Measurements from ENCODE around the gene NEURL3. TPM values are rescaled to one million over a fixed set of nuclear protein-coding genes. Genes with fewer than 3 reads are reported as not detected.

Gene NEURL3
- total and polyA plus RNA-seq, 2 donors from 2014 or later = 3.2 to 11.1 TPM

DNA sequence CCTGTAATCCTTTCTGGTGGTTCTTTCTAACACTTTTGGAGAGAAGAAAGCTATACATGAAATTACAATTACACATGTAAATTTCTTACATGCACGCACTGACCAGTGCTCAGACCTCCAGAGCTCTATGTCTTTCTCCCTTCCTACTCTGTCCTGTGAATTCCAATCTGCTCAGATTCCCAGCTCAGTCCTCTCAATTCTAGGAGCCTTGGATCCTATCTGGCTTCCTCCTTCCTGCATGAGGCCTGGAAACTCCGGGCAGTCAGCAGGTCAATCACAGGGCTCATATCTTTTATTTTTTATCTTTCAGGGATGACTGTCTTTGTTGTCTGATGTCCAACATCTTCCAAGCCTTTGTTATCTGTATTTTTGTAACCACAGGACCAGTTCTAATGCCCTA, 56.0 kb downstream of the NEURL3 start:
- FAIRE-seq (no peak), DNase-seq (no peak)

DNA sequence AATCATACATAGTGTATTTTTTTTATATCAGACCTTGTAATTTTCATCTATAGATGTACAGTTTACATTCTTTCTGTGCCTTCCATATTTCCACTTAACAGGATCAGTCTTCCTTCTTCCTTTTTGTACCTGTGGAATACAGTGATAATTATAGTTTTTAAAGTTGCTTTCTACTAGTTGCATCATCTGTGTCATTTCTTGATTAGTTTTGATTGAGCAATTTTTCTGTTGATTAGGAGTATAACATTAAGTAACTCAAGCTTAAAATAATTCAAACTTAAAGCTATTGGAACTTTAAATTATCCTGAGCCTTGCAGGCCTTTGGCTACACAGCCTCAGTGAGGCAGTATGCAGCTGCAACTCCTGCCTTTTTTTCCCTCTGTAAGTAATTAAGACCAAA, 57.4 kb downstream of the NEURL3 start:
- no peak overlapping the region for H3K4me3 ChIP-seq (ENCODE audit: low read length in 3 of 3)

More for the DNA sequence above, 56.0 kb downstream of the NEURL3 start:
- H3K27ac ChIP-seq (ENCODE audit: low read depth in 2 of 2, low read length in 2 of 2) = no peak overlapping the region
- no peaks in the 10 kb centered on the region for H3K9me3 ChIP-seq (ENCODE audit: control insufficient read depth in 2 of 3, insufficient read depth in 1 of 3, low read length in 3 of 3)
- H3K9ac ChIP-seq (ENCODE audit: low read length in 3 of 3) = no peak overlapping the region
- TF ChIP-seq, protein P1, sequence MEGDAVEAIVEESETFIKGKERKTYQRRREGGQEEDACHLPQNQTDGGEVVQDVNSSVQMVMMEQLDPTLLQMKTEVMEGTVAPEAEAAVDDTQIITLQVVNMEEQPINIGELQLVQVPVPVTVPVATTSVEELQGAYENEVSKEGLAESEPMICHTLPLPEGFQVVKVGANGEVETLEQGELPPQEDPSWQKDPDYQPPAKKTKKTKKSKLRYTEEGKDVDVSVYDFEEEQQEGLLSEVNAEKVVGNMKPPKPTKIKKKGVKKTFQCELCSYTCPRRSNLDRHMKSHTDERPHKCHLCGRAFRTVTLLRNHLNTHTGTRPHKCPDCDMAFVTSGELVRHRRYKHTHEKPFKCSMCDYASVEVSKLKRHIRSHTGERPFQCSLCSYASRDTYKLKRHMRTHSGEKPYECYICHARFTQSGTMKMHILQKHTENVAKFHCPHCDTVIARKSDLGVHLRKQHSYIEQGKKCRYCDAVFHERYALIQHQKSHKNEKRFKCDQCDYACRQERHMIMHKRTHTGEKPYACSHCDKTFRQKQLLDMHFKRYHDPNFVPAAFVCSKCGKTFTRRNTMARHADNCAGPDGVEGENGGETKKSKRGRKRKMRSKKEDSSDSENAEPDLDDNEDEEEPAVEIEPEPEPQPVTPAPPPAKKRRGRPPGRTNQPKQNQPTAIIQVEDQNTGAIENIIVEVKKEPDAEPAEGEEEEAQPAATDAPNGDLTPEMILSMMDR (IDR thresholded peaks at IDR 0.05; ENCODE audit: borderline replicate concordance, extremely low read depth, insufficient read depth) = no peak
- intact Hi-C loops (cut with DNase I) = no loop called here
- peaks cover 0 to 2% (median 0%) of the 10 kb centered on the region in 3 donors for H3K4me1 ChIP-seq (ENCODE audit: control insufficient read depth in 2 of 3, insufficient read depth in 2 of 3, low read depth in 1 of 3, low read length in 3 of 3)
- no peak overlapping the region for H3K4me3 ChIP-seq (ENCODE audit: low read length in 3 of 3)
- H3K27me3 ChIP-seq (ENCODE audit: control insufficient read depth, insufficient read depth, low read length) = no peaks in the 10 kb centered on the region
- H3K36me3 ChIP-seq (ENCODE audit: control insufficient read depth in 2 of 3, insufficient read depth in 3 of 3, low read length in 3 of 3) = no peaks in the 10 kb centered on the region

More for the DNA sequence above, 57.4 kb downstream of the NEURL3 start:
- no peak for DNase-seq
- Histone ChIP-seq H3K36me3 (ENCODE audit: control insufficient read depth in 2 of 3, insufficient read depth in 3 of 3, low read length in 3 of 3) (no peaks in the 10 kb centered on the region), H3K27me3 (ENCODE audit: control insufficient read depth, insufficient read depth, low read length) (no peaks in the 10 kb centered on the region), H3K27ac (ENCODE audit: low read depth in 2 of 2, low read length in 2 of 2) (no peak overlapping the region), H3K9me3 (ENCODE audit: control insufficient read depth in 2 of 3, insufficient read depth in 1 of 3, low read length in 3 of 3) (no peaks in the 10 kb centered on the region), H3K4me1 (ENCODE audit: control insufficient read depth in 2 of 3, insufficient read depth in 2 of 3, low read depth in 1 of 3, low read length in 3 of 3) (peaks cover 0 to 2% (median 0%) of the 10 kb centered on the region in 3 donors), H3K9ac (ENCODE audit: low read length in 3 of 3) (no peak overlapping the region)
- intact Hi-C loops (cut with DNase I) = no loop called here
- no peak for FAIRE-seq
- TF ChIP-seq, protein P1 (IDR thresholded peaks at IDR 0.05; ENCODE audit: borderline replicate concordance, extremely low read depth, insufficient read depth) = no peak

Other genes starting within 250 kb of the NEURL3 start
- 72.3 TPM for gene TMEM127, start 239.4 kb downstream of the NEURL3 start, total RNA-seq
- 37.4 TPM for gene TMEM127, start 239.4 kb downstream of the NEURL3 start, polyA plus RNA-seq (ENCODE audit: insufficient read depth, low read depth, low replicate concordance)
- gene CIAO1, start 239.1 kb downstream of the NEURL3 start, total RNA-seq = 63.0 TPM
- 48.2 TPM for gene CIAO1, start 239.1 kb downstream of the NEURL3 start, polyA plus RNA-seq (ENCODE audit: insufficient read depth, low read depth, low replicate concordance)
- gene SNRNP200, start 199.8 kb downstream of the NEURL3 start, total RNA-seq = 118 TPM
- gene SNRNP200, start 199.8 kb downstream of the NEURL3 start, polyA plus RNA-seq (ENCODE audit: insufficient read depth, low read depth, low replicate concordance) = 46.7 TPM
- gene ITPRIPL1, start 180.0 kb downstream of the NEURL3 start, total RNA-seq = 1.2 TPM
- 0.73 TPM for gene ITPRIPL1, start 180.0 kb downstream of the NEURL3 start, polyA plus RNA-seq (ENCODE audit: insufficient read depth, low read depth, low replicate concordance)
- gene NCAPH, start 169.6 kb downstream of the NEURL3 start, total RNA-seq = 0.72 TPM
- gene NCAPH, start 169.6 kb downstream of the NEURL3 start, polyA plus RNA-seq (ENCODE audit: insufficient read depth, low read depth, low replicate concordance) = 0.17 TPM
- 26.3 TPM for gene ARID5A, start 31.4 kb upstream of the NEURL3 start, total RNA-seq
- gene ARID5A, start 31.4 kb upstream of the NEURL3 start, polyA plus RNA-seq (ENCODE audit: insufficient read depth, low read depth, low replicate concordance) = 8.6 TPM
- 48.8 TPM for gene KANSL3, start 133.0 kb upstream of the NEURL3 start, total RNA-seq
- gene KANSL3, start 133.0 kb upstream of the NEURL3 start, polyA plus RNA-seq (ENCODE audit: insufficient read depth, low read depth, low replicate concordance) = 17.5 TPM
- 1.3 TPM for gene FER1L5, start 137.4 kb upstream of the NEURL3 start, total RNA-seq
- gene FER1L5, start 137.4 kb upstream of the NEURL3 start, polyA plus RNA-seq (ENCODE audit: insufficient read depth, low read depth, low replicate concordance) = 0.15 TPM
- 23.0 TPM for gene LMAN2L, start 234.7 kb upstream of the NEURL3 start, total RNA-seq
- gene LMAN2L, start 234.7 kb upstream of the NEURL3 start, polyA plus RNA-seq (ENCODE audit: insufficient read depth, low read depth, low replicate concordance) = 25.3 TPM